Measurements from ENCODE around the gene C19orf81. TPM values are rescaled to one million over a fixed set of nuclear protein-coding genes. Genes with fewer than 3 reads are reported as not detected.
A peak's percentile ranks its signal among the peaks of the same experiment; 100 is the strongest.

Gene C19orf81
- total RNA-seq, 1 donor from 2014 or later: not detected

DNA sequence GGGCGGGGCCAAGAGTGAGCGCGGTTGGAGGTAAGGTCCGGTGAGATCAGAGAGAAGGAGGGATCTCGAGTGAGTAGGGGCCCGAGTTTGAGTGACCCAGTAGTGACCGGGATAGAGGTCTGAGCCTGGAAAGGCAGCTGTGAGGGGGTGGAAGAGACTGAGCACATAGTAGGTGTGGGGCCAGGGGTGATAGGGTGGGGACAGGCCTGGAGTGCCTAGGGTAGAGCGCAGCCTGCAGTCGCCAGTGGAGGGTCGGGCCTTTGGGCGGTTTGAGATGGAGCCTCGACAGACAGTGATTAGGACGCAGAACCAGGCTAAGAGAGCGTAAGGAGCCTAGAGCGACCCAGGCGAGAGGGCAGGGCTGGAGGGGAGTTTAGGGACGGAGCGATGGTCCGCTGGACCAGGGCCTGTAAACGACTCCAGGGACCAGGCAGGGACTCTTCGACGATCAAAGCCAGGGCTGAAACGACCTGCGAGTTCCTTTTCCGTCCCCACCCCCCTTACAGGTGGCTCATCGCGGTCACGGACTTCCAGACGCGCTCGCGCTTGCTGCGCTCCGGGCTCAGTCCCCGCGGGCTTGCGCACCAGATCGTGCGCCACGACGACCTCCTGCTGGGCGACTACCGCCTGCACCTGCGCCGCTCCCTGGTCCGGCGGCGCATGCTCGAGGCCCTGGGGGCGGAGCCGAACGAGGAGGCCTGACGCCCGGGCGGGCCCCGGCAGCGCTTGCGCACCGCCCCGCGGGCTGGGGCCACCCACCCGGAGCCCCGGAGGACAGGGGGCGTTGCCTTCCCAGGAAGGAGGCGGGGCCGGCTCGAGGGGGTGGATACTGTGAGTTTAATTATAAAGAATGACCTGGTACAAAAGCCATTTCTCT is 9.4 kb downstream of the C19orf81 start:
- peak; percentile 43 to 87 for DNase-seq (ENCODE audit: low read depth in 2 of 2)

GRCh38 chr19:50659318-50660087 is 10.3 kb downstream of the C19orf81 start:
- DNase-seq (ENCODE audit: low read depth in 2 of 2): no peak

- DNase-seq (ENCODE audit: low read depth in 2 of 2): no peak
Observed at GRCh38 chr19:50660088-50660366, 10.8 kb downstream of the C19orf81 start.

DNA sequence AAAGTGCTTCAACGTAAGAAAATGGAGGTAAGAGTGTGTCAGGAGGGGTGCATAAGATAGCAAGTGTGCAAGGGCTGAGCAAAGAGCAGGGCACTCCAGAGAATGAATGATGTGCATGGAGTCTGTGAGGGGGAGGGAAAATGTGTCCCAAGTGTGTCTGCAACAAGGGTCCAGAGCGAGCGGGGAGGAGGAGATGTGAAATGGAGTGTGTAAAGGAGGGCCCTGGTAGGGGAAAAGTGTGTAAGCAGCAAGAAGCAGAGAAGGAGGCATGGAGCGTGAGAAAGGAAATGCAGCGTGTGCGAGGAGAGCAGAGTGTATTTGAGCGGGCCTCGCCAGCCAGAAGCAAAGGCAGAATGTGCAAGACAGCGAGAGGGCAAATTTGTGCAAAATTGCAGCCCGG is 11.8 kb downstream of the C19orf81 start:
- no peak for DNase-seq (ENCODE audit: low read depth in 2 of 2)

DNA sequence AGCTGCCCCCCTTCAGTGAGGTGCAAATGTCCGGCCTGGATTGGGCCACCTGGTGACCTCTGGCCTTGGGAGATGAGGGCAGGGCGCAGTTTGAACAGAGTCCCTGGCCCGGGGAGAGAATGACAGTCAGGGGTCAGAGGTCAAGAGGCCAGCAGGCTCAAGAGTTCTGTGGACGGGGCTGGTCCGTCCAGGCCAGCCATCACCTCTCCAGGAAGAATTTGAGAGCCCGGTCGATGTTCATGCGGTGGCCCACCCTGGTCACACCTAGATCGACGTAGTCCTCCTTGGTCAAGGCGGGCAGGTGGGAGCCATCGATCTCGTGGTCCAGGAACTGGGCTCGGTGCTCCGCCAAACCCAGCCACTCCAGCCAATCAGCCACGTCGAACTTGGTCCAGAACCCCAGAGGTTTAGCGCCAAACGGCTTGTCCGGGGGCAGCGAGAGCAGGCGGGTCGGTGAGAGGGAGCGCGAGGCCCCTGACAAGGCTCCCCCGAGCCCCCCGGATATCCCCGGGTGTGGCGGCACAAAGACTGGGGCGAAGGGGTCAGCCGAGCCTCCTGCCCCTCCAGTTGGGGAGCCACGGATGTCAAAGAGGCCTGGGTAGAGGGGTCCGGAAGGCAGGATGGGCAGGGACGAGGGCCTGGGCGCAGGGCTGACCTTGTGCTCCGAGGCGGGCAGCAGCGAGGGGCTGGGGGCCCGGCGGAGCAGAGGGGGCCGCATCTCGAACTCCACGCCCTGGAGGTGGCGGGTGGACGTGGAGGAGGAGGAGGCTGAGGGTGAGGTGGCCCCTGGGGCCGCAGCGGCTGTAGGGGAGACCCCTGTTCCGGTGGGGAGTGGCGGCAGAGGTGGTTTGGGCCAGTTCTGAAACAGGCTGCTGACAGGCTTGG is 12.8 kb downstream of the C19orf81 start:
- no peak for DNase-seq (ENCODE audit: low read depth in 2 of 2)

- DNase-seq (ENCODE audit: low read depth in 2 of 2): no peak
Observed at GRCh38 chr19:50662651-50663481, 13.6 kb downstream of the C19orf81 start.

GRCh38 chr19:50663482-50663790 is 14.2 kb downstream of the C19orf81 start:
- DNase-seq (ENCODE audit: low read depth in 2 of 2): no peak

- DNase-seq (ENCODE audit: low read depth in 2 of 2): no peak
Observed at GRCh38 chr19:50664204-50664603, 15.0 kb downstream of the C19orf81 start.

GRCh38 chr19:50666346-50667176 is 17.3 kb downstream of the C19orf81 start:
- DNase-seq (ENCODE audit: low read depth in 2 of 2): no peak

GRCh38 chr19:50667177-50667758 is 18.0 kb downstream of the C19orf81 start:
- DNase-seq (ENCODE audit: low read depth in 2 of 2): no peak

GRCh38 chr19:50667759-50668231 is 18.6 kb downstream of the C19orf81 start:
- DNase-seq (ENCODE audit: low read depth in 2 of 2): no peak

DNA sequence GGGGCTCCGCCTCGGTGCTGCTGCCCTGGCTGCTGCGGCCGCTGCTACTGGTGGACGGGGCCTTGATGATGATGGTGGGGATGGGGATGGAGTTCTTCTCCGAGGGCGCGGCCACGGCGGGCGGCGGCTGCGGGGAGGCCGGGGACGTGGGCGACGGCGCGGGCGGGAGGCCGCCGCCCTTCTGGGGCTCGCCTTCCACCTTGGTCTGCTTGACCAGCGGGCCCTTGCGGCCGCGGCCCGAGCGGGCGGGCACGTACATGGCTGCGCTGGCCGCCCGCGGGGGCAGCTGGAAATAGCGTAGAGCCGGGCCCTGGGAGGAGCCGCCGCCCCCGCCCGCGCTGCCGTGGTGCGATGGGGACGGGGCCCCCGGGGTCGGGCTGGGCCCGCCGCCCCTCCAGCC is 19.2 kb downstream of the C19orf81 start:
- DNase-seq (ENCODE audit: low read depth in 2 of 2): no peak

- no peak for DNase-seq (ENCODE audit: low read depth in 2 of 2)
Observed at GRCh38 chr19:50668879-50669278, 19.6 kb downstream of the C19orf81 start.

GRCh38 chr19:50669302-50670101 is 20.3 kb downstream of the C19orf81 start:
- DNase-seq (ENCODE audit: low read depth in 2 of 2): peak in 1 of 2 donors; percentile 33

GRCh38 chr19:50670102-50670380 is 20.8 kb downstream of the C19orf81 start:
- no peak for DNase-seq (ENCODE audit: low read depth in 2 of 2)

- no peak for DNase-seq (ENCODE audit: low read depth in 2 of 2)
Observed at GRCh38 chr19:50673118-50673517, 23.9 kb downstream of the C19orf81 start.

- no peak for DNase-seq (ENCODE audit: low read depth in 2 of 2)
Observed at GRCh38 chr19:50676625-50677197, 27.5 kb downstream of the C19orf81 start.

- no peak for DNase-seq (ENCODE audit: low read depth in 2 of 2)
Observed at GRCh38 chr19:50677636-50678035, 28.4 kb downstream of the C19orf81 start.

DNA sequence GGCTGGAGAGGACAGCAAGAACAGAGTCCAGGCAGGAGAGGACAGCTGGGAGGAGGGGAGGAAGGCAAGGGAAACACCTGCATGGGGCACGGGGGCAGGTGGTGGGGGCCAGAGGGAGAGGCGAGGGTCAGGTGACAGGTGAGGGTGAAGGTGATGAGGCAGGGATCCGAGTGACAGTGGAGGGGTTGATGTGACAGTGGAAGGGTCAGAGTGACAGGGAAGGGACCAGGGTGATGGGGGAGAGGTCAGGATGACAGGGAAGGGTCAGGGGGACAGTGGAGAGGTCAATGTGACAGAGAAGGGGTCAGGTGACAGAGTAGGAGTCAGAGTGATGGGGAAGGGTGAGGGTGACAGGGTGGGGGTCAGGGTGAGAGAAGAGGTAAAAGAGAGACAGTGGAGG is 29.1 kb downstream of the C19orf81 start:
- no peak for DNase-seq (ENCODE audit: low read depth in 2 of 2)

Measured in dermis microvascular lymphatic vessel endothelial cell (primary cell).